Osteocyte (in vitro differentiated cells): ENCODE results near the gene BPIFB4. TPM values are rescaled to one million over a fixed set of nuclear protein-coding genes. Genes with fewer than 3 reads are reported as not detected.
"Not testable (repeated sequence)": the region's sequence is repeated elsewhere in the genome, so short reads cannot be mapped to it uniquely, and the experiment has no call there.

Source experiments
- DNase-seq: peaks from one replicate; pipeline ENCODE4 v3.0.0; 2021; ENCODE audit warnings: mixed read lengths; ENCODE audit not compliant: unreplicated experiment; ENCODE audit errors: extremely low spot score
- H3K27ac Mint-ChIP-seq: one replicate; pipeline ENCODE4 v1.8.0; 2021; ENCODE audit warnings: mild to moderate bottlenecking, mixed read lengths; ENCODE audit not compliant: unreplicated experiment
- H3K27me3 Mint-ChIP-seq: one replicate; pipeline ENCODE4 v1.8.0; 2021; ENCODE audit warnings: mixed read lengths; ENCODE audit not compliant: unreplicated experiment
- H3K36me3 Mint-ChIP-seq: one replicate; pipeline ENCODE4 v1.8.0; 2021; ENCODE audit warnings: mixed read lengths; ENCODE audit not compliant: unreplicated experiment
- H3K4me1 Mint-ChIP-seq: one replicate; pipeline ENCODE4 v1.8.0; 2021; ENCODE audit warnings: mixed read lengths; ENCODE audit not compliant: unreplicated experiment
- H3K4me3 Mint-ChIP-seq: one replicate; pipeline ENCODE4 v1.8.0; 2021; ENCODE audit warnings: mild to moderate bottlenecking, moderate library complexity, mixed read lengths; ENCODE audit not compliant: unreplicated experiment
- H3K9me3 Mint-ChIP-seq: one replicate; pipeline ENCODE4 v1.8.0; 2021; ENCODE audit warnings: mixed read lengths; ENCODE audit not compliant: unreplicated experiment
- total RNA-seq: library from RNA; stranded (reverse); gene quantifications from 2 replicates; pipeline ENCODE4 v1.2.1, GENCODE V29; 2021
- TF ChIP-seq, protein P1 (sequence below): fragments of 200-600 bp; sonication (generic); IDR thresholded peaks from 2 replicates; pipeline ENCODE4 v1.5.0; 2021; ENCODE audit warnings: antibody characterized with exemption, mild to moderate bottlenecking, moderate library complexity

BPIFB4 gene
- total RNA-seq, 1 donor from 2014 or later = not detected

DNA sequence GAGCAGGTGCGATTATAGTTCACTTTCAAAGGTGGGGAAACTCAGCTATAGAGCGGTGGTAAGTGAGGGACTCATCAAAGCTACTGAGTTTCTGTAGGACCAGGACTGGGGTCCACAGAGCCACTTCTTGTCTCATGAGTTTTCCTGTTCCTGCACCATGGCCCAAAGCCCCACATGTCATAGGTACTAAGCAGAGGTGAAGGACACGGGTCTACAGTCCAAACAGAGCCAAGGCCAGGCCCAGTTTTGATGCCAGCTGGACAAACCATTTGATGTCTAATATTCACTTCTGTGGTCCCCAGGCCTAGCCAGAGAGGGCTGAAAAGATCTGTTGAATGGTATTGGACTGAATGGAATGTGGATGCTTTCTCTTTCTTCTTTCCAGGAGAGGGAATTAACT lies 37.0 kb upstream of the BPIFB4 start:
- TF ChIP-seq, protein P1, sequence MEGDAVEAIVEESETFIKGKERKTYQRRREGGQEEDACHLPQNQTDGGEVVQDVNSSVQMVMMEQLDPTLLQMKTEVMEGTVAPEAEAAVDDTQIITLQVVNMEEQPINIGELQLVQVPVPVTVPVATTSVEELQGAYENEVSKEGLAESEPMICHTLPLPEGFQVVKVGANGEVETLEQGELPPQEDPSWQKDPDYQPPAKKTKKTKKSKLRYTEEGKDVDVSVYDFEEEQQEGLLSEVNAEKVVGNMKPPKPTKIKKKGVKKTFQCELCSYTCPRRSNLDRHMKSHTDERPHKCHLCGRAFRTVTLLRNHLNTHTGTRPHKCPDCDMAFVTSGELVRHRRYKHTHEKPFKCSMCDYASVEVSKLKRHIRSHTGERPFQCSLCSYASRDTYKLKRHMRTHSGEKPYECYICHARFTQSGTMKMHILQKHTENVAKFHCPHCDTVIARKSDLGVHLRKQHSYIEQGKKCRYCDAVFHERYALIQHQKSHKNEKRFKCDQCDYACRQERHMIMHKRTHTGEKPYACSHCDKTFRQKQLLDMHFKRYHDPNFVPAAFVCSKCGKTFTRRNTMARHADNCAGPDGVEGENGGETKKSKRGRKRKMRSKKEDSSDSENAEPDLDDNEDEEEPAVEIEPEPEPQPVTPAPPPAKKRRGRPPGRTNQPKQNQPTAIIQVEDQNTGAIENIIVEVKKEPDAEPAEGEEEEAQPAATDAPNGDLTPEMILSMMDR = no peak
- no peak for DNase-seq
- Mint-ChIP-seq H3K27me3 (peaks cover 6% of the 10 kb centered on the region), H3K9me3 (peaks cover 12% of the 10 kb centered on the region), H3K36me3 (no peaks in the 10 kb centered on the region), H3K4me1 (no peaks in the 10 kb centered on the region), H3K27ac (no peak overlapping the region), H3K4me3 (no peak overlapping the region)

DNA sequence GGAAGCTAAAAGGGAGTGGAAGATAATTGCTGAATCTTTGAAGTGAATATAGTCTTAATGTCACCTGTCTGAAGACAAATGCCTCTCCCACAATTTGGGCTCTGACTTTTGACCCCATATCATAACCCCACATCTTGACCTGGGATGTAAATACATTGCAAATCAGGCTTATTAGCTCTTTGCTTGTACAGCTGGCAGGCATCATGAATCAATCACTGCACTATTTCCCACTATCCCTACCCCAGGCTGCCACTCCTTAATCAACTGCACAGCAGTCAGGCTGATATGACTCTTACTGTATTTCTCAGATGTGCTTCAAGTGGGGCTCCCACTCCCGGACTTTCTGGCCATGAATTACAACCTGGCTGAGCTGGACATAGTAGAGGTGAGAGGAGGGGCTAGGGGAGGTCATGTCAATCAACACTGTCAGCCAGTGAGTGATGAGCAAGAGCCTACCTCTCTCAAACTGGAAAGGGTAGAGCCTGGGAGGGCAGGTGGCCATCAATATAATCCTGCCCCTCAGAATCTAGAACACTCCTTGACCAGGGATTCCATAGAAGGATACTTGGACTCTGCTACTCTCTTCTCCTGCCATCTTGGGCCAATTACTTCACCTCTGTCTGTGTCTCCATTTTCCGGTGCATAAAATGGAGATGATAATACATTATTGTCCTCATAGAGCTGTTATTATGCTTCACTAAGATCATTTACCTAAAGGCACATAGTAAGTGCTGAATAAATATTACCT lies 36.3 kb upstream of the BPIFB4 start:
- no peaks in the 10 kb centered on the region for H3K4me1 Mint-ChIP-seq

DNA sequence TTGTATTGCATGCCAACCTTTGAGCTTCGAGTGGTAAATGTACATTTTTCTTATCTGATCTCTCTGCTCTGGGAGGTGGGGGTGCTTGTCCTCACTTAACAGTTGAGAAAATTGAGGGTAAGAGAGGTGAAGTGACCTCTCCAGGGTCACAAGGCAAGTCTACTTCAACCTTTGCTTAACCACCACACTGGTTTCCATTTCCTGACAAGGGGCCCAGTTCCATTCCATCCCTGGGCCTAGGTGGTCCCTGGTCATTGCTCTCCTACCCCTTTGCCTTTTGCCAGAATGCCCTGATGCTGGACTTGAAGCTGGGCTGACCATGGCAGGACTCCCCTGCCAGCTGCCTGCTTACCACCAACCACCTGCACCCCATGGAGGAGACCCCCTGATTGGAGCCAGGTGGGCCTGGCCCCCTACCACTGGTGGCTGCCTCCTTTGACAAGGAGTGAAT lies 35.7 kb upstream of the BPIFB4 start:
- no peak overlapping the region for H3K27ac Mint-ChIP-seq
- no peaks in the 10 kb centered on the region for H3K27me3 Mint-ChIP-seq
- no peaks in the 10 kb centered on the region for H3K36me3 Mint-ChIP-seq
- TF ChIP-seq, protein P1 = no peak
- DNase-seq = no peak
- H3K4me3 Mint-ChIP-seq = no peak overlapping the region
- H3K9me3 Mint-ChIP-seq = peaks cover 12% of the 10 kb centered on the region
- H3K4me1 Mint-ChIP-seq = no peaks in the 10 kb centered on the region

More for the DNA sequence above, 36.3 kb upstream of the BPIFB4 start:
- H3K4me3 Mint-ChIP-seq = no peak overlapping the region
- peaks cover 12% of the 10 kb centered on the region for H3K9me3 Mint-ChIP-seq
- DNase-seq = no peak
- H3K36me3 Mint-ChIP-seq = no peaks in the 10 kb centered on the region
- TF ChIP-seq, protein P1 = no peak
- no peak overlapping the region for H3K27ac Mint-ChIP-seq
- H3K27me3 Mint-ChIP-seq = peaks cover 1% of the 10 kb centered on the region

- not testable (repeated sequence) for H3K27ac Mint-ChIP-seq, H3K36me3 Mint-ChIP-seq, H3K4me3 Mint-ChIP-seq, H3K4me1 Mint-ChIP-seq, H3K27me3 Mint-ChIP-seq, DNase-seq
- peaks cover 12% of the 10 kb centered on the region for H3K9me3 Mint-ChIP-seq
Observed at GRCh38 chr20:33045129-33045721, 34.2 kb upstream of the BPIFB4 start.

DNA sequence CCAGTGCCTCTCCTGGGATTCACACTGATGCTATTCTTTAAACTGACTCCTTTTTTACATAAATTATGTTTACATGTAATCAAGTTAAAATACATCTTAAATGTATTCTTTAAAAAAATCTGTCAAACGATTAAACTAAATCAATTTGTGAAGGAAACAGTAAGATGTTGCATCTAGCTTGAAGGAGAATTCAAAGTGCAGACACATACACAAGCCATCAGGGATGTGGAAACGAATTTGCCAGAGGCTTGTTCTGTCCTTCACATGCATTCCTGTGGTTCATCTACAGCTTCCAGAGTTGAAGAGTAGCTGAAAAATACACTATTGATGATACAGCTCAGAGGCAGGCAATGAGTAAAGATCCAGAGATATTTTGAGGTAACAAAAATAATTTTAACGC lies 33.0 kb upstream of the BPIFB4 start:
- H3K4me3 Mint-ChIP-seq = no peak overlapping the region
- TF ChIP-seq, protein P1 = no peak
- H3K36me3 Mint-ChIP-seq = no peaks in the 10 kb centered on the region
- no peaks in the 10 kb centered on the region for H3K4me1 Mint-ChIP-seq
- H3K9me3 Mint-ChIP-seq = peaks cover 12% of the 10 kb centered on the region
- H3K27me3 Mint-ChIP-seq = no peaks in the 10 kb centered on the region
- no peak overlapping the region for H3K27ac Mint-ChIP-seq
- no peak for DNase-seq
